GM12873 (cell line): ENCODE measurements around the gene EML1.

Source experiments
- TF ChIP-seq, protein P1 (sequence below): IDR thresholded peaks from 2 replicates; pipeline ENCODE4 v1.5.1; 2012; ENCODE audit warnings: low read depth, mild to moderate bottlenecking, moderate library complexity, low read length, control low read depth; ENCODE audit not compliant: insufficient read depth; ENCODE audit errors: missing control alignments

EML1 gene

DNA sequence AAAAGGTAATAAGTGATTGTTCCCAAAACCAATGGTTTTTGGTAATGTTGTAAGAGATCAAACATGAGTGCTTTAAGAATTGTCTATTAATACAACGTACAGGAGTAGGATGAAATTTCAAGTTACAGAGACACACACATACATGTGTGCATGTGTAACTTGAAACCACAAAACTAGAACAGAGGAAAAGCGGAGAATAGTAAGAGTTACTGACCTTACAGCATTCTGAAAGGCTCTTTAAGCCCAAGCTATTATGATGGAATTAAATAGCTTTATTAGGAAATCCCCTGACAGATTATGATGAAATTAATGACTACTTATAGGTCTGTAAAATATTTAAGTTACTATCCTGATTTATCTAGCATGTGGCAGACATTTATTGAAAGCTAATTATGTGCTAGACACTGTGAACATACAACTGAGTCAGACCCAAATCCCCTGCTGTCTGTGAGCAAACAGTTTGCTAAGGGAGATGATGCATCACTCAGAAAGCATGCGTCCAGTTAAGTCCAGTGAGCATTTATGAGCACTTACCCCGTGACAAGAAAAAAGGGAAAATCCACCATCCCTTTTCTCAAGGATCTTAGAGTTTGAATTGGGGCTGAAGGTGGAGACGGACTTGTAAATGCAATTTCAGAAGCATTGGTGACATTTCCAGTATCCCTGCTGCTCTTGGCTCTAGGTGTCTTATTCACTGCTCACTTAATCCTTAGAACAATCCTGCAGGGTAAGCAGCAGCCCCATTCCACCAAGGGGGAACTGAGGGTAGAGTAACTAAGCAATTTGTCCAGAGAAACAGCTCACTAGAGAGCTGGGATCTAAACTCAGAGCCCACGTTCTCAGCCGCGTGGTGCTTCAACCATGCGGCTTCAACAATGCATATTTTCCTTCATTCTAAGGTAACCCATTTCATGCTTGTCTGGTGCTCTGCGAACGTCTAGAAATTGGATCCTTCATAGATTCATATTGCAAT lies 117.4 kb downstream of the EML1 start:
- TF ChIP-seq, protein P1, sequence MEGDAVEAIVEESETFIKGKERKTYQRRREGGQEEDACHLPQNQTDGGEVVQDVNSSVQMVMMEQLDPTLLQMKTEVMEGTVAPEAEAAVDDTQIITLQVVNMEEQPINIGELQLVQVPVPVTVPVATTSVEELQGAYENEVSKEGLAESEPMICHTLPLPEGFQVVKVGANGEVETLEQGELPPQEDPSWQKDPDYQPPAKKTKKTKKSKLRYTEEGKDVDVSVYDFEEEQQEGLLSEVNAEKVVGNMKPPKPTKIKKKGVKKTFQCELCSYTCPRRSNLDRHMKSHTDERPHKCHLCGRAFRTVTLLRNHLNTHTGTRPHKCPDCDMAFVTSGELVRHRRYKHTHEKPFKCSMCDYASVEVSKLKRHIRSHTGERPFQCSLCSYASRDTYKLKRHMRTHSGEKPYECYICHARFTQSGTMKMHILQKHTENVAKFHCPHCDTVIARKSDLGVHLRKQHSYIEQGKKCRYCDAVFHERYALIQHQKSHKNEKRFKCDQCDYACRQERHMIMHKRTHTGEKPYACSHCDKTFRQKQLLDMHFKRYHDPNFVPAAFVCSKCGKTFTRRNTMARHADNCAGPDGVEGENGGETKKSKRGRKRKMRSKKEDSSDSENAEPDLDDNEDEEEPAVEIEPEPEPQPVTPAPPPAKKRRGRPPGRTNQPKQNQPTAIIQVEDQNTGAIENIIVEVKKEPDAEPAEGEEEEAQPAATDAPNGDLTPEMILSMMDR = no peak

DNA sequence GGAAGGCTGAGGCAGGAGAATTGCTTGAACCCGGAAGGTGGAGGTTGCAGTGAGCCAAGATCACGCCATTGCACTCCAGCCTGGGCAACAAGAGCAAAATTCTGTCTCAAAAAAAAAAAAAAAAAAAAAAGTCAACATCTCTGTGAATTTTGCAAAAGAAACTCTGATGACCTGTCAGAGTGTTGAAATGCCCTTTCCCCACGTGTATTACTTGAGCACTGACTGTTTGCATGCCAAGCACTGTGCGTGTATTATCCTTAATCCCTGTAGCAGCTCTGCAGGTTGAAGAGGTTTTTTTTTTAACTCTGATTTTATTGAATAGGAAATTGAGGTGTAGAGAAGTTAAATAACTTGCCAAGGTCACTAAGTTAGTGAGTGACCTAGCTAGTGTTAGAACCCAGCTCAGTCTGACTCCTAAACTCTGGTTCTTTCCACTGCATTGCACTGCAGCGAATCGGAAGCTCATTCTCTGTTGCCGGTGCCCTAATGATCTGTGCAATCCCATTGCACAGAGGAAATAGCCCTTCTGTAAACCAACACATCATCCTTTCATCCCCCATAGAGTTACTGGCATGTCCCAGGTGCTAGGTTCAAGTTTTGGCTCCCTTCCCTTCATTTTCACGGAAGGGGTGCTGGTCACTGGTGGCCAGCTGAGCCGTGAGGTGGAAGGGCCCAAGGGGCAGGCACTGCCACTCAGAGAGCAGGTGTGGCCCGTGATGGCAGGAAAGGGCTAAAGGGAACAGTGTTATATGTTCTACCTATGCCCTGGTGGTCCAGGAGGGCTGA lies 122.3 kb downstream of the EML1 start:
- TF ChIP-seq, protein P1 = no peak

DNA sequence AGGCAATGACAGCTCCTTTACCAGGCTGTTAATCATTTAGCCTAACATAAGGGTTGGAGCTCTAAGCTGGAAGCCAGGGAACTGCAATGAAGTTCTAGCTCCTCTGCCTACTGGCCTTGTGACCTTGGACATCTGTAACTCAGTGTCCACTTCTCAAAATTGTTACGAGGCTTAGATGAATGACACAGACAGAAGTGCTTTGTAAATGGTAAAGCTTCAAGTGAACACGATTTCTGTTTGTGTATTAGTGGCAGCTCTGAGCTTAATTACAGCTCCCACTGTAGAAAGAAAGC lies 122.8 kb downstream of the EML1 start:
- TF ChIP-seq, protein P1 = no peak

DNA sequence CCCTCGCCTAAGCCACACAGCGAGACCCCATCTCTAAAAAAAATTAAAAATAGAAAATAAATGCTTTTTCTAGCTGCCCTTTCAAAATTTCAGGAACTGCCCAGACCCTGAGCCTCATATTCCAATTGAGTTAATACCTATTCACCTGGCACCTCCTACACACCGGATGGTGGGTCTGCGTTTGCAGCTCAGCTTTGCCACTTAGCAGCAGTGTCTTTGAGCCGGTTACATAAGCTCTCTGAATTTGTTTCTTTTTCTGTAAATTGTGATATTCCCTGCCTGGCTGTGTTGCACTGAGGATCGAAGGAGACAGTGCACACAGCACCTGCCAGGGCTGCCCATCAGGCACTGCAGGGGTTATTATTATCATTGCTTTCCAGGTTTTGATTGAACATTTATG lies 125.6 kb downstream of the EML1 start:
- TF ChIP-seq, protein P1 = no peak

DNA sequence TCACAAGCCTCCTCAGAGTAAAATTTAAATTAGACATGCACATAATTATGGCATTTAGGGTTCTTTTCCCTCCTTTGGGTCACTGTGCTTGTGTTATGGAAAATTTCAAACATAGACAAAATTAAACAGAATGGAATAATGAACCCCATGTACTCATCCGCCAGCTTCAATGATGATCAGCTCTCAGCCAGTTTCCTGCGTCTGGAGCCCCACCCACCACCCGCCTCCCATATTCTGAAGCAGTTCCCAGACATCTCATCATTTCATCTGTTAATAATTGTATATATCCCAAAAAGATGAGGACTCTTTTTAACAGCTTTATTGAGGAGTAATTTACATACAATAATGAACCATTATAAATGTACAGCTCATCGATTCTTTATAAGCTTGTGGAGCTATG lies 128.2 kb downstream of the EML1 start:
- TF ChIP-seq, protein P1 = no peak

DNA sequence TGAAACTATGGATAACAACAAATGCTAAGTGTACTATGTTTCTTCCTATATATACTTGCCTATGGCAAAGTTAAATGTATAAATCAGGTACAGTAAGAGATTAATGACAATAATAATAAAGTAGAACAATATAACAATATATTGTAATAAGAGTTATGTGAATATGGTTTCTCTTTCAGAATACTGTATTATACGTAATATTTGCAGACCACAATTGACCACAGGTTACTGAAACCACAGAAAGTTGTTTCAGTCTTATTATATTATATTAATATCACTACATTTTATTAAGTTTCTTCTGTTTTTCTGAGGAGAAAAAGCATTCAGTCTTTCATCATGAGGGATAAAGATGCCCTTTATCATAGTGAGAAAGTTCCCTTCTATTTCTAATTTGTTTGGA lies 131.2 kb downstream of the EML1 start:
- TF ChIP-seq, protein P1 = no peak

DNA sequence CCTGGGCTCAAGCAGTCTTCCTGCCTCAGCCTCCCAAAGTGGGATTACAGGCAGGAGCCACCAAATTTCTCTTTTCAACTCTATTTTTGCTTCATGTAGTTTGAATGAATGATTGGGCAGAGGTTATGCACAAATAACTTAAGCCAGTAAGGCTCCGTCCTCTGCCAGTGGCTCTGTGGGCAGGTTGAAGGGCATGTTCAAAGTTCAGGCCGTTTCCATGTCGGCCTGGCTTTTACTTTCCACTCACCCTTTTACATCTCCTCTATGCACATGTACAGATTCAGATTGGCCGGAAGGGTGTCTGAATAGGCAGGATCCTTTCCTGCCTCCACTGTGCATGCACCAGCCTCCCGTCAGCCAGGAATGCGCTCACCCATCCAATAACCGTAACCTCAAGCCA lies 132.3 kb downstream of the EML1 start:
- TF ChIP-seq, protein P1 = no peak
